ENCODE results near the gene RARG.
"Not testable (repeated sequence)": the region's sequence is repeated elsewhere in the genome, so short reads cannot be mapped to it uniquely, and the experiment has no call there.

RARG gene

DNA sequence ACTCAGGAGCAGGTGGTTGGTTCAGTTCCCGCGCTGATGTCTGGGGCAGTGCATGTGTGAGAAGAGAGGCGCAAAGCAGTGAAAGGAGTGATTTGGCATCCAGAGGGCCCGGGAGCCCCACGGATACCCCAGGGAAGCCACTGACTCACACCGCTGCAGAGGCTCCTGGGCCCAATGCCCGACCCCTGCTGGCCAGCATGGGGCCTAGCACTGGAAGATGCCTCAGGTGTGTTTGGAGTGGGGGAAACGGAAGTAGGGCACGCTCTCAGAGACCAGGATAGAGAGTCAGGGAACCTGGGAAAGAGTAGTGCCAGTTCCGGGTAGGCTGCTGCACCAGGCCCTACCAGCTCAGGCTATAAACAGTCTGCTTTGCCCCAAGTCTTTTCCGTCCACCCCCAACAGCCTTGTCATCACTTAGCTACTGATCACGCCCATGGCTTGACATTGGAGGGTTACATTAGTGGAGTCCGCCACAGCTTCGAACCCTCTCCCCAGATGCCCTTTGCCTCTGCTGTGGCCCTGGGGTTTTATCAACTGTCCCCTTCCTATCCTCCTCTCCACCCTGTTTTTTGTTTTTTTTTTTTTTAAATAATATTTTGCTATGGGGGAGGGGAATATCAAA, 41.8 kb downstream of the RARG start:
- DNase-seq: peak; percentile 20

DNA sequence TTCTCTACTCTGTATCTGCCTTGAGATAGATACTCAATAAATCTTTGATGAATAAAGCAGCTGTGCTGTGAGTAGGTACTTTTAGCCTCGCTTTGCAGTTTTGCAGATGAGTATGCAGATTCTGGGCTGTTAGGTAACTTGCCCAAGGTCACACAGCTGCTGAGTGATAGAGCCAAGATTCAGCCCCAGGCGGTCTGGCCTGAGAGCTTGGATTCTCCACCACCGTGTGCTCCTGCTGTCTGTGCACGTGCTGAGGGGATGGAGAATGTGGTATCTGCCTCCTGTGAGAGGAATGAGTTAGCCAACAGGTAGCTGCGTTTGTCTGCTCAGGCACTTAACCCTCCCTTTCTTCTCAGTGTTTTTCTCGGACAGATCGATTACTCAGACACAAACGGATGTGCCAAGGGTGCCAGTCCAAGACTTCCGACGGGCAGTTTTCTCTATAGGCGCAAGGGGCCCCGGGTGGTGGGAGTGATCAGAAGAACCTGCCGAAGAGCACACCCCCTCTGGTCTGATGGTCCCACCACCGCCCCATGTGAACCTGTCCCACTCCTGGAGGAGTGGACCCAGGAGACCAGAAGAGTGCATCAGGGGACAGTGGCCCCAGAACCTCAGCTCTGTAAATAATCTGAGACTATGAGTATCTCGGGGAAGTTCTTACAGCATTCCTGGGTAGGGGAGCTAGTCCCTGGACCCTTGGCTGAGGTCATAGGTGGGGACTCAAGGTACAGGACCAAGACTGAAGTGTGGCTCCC, 44.7 kb downstream of the RARG start:
- no peak for DNase-seq

DNA sequence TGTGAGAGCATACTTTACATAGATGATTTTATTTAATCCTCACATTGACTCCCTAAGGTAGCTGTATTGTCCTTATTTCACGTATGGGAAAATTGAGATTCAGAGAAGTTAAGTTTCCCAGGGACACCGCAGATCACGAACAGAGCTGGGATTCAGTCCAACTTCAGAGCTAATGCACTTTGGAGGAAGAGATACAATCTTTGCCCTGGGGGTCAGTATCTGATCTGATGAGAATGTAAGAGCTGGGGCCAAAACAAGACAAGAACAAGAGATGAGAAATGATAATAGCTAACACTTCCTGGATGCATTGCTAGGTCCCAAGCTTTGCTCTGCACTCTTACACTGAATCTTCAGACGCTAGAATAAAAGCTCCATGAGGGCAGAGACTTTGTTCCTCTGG, 45.3 kb downstream of the RARG start:
- DNase-seq: no peak

DNA sequence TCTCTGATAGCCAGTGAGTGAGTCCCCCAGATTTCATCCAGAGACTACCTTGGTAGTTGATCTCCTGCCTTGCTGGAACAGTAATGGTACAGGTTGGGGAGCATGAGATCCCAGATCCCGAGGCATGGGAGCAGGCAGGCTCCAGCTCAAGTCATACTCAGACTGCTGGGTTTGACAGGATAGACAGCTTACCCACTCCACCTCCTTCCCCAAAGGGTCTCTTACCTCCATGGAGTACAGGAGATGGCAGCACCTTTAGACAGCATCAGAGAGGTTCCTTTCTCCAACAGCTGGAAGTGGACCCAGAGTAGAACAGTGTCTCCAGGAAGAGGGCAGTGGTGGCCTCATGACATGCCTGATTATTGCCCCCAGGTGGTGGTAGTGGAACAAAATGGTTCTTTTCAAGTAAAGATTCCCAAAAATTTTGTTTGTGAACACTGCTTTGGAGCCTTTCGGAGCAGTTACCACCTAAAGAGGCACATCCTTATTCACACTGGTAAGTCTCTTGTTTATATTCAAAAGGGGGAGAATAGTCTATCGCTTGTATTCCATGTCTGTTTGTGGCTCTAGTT, 46.3 kb downstream of the RARG start:
- no peak for DNase-seq

DNA sequence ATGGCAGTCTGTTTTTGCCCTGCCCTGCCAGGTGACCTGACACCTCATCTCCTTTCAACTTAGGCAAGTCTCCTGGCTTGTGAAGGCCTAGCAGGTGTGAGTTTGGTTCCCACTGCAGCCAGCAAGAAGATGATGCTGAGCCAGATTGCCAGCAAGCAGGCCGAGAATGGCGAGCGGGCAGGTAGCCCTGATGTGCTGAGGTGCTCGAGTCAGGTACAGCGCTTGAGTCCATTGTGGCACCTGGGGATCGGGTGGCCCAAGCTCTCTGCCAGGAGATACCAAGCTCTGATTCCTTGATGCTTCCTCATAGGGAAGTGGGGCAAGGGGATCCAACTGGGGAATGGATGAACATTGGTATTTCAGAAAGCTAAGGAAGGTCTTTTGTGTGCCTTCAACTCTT, 47.2 kb downstream of the RARG start:
- DNase-seq: no peak

DNA sequence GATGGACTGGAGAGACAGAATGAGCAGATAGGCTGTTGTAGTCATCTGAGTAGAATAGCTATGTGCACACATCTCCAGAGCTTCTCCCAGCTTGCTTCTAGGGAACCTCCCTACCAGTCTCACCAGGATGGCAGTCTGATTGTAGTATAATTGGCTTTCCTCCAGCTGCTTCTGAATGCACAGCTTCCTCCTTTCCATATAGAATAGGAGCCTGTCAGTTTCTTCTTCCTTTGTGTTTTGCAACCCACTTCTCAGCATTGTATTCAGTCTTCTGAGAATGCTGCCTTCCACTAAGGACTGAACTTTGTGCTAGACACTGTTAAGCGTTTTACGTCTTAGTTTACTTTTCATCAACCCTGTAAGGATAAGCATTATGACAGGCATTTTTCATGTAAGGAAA, 49.1 kb downstream of the RARG start:
- DNase-seq: no peak

DNA sequence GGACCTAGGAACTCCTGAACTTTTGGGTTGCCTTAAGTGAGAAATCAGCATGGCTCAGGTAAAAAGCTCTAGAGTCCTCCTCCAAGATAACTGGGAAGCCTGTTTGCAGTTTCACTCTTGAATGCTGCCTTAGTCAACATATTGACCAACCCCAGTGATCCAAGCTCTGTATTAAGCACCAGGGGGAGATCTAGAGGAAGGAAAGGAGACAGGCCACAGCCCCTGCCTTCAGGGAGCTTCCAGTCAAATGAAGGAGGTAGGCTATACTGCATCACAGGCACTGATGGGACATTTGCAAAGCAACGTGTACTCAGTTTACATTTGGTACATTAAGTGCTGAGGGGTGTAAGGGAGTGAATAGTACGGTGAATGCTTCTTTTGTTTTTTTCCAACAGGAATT, 50.1 kb downstream of the RARG start:
- DNase-seq: no peak

DNA sequence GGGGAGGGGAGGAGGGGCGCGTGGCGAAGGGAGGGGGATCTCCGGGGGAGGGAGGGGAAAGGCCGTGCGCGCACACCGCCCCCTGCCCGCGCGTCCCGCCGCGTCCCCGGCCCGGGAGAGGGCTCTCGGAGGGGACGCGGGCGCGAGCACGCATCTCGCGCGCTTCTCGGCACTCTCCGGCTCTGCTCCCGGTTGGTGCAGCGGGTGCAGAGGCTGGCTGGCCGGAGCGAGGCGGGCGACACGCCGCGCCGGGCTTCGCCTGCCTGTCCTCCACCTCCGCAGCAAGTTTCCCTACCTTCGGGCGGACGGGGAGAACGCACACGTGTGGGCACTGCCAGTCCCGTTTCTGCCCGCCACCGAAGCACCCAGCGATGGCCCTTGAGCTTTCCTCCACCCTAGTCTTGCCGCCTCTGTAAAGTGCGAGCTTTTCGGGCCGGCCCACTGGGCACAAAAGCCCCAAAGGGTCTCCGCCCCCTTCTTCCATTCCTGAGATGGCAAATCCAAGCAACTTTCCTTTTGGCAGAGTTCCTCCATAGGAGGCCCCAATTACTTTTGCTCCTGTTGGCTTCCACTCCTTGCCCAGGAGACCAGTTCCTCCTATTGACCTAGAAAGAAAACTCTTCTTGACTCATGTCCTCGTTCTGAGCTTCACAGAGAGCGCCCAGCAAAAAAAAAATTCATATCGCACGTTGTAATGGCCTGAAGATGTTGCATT, 50.9 kb downstream of the RARG start:
- DNase-seq: peak; percentile 75

DNA sequence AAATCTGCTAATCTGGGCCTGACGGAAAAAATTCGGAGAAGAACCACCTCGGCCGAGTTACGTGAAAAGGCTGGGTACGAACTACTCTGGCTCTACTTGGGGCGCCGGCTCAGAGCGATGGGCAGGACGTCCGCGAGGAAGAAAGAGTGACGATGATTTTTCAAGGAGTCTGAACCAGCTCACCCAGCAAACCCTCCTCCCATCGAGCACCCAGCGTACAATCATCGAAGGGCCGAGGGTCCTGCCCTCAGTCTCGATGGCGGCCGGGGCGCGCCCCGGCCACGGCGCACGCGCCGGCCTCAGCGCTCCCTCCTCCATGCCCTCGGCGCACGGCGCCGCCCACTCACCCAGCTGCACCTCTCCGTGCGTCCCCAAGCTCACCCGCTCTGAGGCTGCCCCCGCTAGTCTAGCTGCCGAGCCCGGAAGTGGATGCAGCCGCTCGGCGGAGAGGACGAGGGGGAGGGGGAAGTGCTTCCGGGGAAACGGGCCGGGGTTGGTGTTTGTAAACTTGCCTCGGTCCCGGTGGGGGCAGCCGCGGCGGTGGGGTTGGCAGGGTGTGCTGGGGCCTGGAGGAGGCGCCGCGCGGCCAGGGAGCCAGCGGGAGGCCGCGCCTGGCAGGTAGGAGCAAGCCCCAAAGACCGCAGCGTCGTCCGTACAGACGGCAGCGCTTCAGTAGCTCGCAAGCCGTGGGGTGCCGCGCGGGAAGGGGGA, 51.6 kb downstream of the RARG start, which contains the start of the genes CSAD and ZNF740:
CSAD (minus strand) TSS at position 706 of the 711 bp plus-strand sequence. CDS start 7,455 bp downstream, outside the sequence.
ZNF740 (plus strand) TSS at position 503 of the 711 bp plus-strand sequence. CDS start 1,262 bp downstream, outside the sequence.
- peak; percentile 96 for DNase-seq

DNA sequence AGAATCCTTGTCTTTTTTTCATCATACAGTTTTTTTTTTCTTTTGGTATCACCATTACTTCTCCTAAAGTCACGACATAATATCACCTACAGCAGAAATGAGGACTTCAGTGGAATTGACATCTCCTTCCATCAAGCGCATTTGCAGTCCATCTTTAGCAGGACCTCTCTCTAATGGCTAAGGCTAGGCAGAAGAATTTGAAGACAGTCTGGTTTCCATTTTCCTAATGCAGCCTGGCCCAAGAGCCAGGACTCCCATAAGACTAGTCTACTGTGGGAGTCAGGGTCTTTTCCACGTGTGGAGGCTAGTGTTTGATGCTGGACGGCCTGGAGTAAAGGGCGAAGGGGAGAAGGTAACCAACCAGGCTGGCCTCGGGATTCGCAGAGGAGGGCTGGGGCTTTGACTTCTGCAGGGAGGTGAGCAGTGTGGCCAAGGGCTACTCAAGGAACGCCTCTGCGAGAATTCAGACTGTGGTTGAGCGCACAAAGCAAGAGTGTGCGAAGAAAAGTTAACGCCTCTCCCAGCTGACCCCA, 52.3 kb downstream of the RARG start:
- no peak for DNase-seq

DNA sequence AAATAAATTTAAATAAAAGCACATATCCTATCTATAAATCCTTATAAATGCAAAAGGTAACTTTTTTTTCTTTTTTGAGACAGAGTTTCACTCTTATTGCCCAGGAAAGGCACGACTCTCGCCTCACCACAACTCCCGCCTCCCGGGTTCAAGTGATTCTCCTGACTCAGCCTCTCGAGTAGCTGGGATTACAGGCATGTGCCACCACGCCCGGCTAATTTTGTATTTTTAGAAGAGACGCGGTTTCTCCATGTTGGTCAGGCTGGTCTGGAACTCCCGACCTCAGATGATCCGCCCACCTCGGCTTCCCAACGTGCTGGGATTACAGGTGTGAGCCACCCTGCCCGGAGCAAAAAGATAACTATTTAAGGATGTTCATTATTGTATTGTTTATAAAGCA, 53.2 kb downstream of the RARG start:
- not testable (repeated sequence) for DNase-seq

DNA sequence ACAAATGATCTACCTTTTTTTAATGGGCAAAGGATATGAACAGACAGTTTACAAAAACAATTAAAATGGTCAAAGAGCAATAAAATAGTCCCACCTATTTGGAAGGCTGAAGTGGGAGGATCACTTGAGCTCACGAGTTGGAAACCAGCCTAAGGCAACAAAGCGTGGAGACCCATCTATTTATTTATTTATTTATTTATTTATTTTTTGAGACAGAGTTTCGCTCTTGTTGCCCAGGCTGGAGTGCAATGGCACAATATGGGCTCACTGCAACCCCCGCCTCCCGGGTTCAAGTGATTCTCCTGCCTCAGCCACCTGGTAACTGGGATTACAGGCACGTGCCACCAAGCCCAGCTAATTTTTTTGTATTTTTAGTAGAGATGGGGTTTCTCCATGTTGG, 54.6 kb downstream of the RARG start:
- not testable (repeated sequence) for DNase-seq

DNA sequence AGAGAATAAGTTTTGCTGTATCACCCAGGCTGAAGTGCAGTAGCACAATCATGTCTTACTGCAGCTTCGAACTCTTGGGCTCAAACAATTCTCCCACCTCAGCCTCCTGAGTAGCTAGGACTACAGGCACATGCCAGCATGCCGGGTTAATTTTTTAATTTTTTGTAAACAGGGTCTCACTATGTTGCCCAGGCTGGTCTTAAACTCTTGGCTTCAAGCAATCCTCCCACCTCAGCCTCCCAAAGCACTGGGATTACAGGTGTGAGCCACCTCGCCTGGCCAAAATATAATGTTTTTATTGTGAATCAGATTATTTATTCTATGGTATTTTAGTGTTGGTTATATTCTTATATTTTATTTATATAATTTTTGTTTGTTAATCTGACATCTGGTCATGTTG, 55.3 kb downstream of the RARG start:
- no peak for DNase-seq

DNA sequence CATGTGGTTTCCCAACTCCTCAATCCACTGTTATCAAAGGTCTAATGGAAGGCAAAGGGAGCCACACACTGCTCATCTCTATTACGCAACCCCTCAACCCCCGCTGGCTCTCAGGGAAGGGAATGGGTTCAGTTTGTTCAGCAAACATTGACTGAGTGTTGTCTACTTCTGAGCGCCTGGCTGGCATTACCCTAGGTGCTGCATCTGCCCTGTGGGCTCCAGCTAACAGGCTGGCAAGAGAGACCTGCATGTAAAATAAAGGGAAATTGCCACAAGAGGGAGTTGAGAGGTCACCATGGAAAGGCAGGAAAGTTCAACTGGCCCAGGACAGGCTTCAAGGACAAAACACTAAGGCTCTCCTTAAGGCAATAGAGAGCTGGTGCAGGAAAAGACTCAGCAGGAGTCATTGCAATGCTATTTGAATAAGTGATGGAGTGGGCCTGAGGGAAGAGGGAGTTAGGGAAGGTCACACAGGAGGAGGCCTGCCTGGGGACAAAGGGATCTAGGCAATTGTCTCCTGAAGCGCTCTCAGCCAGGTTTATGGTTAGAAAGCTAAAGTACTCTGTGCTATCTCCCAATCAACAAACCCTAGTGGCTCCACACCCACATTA, 57.0 kb downstream of the RARG start:
- DNase-seq: no peak

DNA sequence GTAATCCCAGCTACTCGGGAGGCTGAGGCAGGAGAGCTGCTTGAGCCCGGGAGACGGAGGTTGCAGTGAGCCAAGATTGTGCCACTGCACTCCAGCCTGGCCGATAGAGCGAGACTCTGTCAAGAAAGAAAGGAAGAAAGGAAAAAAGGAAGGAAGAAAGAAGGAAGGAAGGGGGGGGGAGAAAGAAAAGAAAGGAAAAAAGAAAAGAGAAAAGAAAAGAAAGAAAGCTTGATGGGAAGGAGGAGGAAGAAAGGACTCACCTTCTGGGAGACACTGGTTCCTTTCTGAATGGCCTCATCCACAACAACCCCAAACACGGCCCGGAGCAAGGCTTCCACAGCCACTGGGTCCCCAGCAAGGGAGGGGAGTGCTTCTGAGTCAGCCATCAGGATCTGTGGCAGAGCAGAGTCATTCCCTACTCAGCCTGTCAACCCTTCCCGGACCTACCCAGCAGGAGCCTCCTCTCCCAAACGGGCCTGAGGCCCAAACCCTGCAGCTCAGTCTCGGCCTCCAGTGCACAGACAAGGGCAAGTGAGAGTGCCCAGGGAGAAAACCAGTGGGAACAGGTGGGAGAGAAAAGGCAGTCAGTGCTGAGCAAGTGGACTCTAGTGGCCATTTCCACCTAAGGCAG, 58.8 kb downstream of the RARG start:
- DNase-seq: no peak

DNA sequence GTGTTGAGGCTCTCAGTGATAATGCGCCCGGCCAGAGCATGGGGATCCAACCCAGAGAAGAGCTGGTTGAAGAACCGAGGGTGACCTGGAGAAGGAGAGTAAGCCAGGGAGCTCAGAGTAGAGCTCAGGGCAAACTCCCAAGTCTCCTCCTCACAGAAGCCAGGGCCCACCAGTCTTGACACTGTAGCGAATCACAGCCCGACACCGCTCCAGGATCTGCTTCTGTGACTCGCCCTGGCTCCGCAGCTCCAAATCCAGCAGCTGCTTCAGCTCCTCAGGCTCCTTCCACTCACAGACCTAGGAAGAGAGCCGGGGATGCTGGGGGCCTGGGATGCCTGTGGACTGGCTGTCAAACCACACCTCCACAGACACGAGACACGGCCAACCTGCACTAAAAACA, 59.7 kb downstream of the RARG start:
- no peak for DNase-seq

DNA sequence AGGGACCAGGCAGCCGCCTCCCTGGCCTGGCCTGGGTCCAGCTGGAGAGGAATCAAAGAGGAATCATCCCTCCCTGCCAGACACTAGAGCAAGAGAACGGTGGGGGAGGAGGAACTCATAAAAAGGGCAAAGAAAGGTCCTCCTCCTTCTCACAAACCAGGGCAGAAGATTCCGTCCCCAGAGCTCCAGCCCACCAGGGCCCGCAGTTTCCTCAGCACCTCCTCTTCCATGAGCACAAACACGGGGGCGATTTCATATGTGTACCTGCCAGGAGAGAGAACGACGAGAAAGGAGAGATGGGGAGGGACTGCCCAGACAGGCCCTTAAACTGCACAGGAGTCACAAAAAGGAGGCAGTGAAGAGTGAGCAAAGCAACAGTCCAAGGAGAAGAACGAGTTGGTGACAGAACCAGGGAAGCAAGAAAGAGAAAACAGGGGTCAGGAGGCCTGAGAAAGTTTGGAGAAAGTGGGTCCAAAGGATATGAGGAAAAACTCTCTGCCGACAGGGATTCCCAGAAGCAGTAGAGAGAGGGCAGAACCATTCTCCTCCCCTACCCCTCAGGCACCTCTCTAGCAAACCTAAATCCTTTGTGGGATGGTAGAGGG, 60.2 kb downstream of the RARG start:
- DNase-seq: no peak

DNA sequence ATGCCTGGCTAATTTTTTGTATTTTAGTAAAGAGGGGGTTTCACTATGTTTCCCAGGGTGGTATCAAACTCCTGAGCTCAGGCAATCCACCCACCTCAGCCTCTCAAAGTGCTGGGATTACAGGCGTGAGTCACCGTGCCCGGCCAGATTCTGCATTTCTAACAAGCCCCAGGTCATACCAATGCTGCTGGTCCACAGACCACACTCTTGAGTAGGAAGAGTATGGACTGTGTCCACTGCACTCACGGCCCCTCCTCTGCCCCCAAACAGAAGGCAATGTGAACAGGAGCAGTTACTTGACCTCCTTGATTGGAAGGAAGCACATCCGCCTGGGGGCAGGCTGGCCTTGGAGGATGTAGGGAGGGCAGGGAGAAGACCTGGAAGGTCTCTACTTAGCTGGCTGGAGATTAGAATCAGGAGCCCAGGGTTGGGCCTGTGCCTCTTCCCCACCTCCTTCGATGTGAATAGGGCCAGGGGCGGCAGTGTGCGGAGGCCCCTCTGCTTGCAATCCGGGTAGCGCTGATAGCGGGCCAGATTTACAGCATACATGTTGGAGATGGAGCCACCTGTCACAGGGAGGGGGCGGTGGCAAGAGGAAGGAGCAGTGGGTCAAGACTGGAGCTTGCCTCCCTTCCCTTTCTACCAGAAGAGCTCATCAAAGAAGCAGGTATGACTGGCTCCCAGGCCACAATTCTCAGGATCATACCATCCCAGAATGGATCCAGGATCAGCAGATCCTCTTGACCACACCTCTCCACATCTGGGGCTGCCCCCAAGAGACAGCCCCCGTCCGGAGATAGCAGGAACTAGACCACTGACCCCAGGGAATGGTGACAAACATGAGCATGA, 60.9 kb downstream of the RARG start:
- no peak for DNase-seq

DNA sequence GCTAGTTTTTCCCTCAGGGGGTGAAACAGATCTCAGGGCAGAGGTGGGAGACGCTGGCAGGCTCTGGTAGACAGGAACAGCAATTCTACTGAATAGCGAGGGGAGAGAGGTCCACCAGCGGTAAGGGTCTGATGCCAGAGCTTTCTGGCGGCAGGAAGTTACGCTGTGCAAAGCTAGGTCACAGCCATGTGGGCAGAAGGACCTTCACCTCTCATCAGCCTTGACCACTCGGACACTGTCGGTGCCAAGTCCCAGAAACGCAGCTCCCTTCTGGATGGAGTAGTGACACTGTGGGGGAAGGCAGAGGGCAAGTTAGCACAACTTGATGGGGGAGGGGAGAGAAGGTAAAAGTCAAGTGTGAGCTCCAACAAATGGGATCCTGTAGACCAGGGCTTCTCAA, 61.8 kb downstream of the RARG start:
- no peak for DNase-seq

DNA sequence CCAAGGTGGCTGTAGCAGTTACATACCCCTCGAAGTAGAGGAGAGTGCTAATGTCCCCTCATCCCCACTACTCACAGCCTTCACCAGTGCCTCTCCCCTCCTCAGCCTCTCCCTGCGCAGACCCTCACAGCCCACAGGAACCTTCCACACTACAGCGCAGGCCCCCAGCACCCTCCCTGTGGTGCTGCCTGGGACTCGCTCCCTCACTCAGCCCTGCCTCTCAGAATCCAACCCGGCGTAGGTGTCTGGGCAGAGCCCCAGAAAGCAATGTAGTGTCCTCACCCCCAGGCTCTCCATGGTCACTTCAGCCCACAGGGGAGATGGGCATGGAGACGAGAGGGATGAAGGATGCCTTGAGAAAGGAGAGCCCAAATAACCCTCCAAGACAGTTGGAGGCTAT, 62.4 kb downstream of the RARG start:
- no peak for DNase-seq

Measured in NCI-H1436 (cell line).